HL-60 (cell line): ENCODE data around the gene CD58.

Experiments
- DNase-seq, 2 experiments: peaks; one replicate each; pipeline ENCODE4 v3.0.0-alpha.2; 2010 to 2020; ENCODE audit warnings: low read depth in 1 of 2, low spot score in 1 of 2
- H3K27ac ChIP-seq: fragments of 250-450 bp; sonication (Bioruptor Pico); replicated peaks from 2 replicates; pipeline ENCODE4 v1.5.1; 2020; ENCODE audit warnings: mild to moderate bottlenecking, moderate library complexity
- H3K27me3 ChIP-seq: fragments of 250-450 bp; sonication (Bioruptor Pico); 2 replicates; pipeline ENCODE4 v1.5.1; 2021; ENCODE audit warnings: mild to moderate bottlenecking, moderate library complexity; ENCODE audit not compliant: insufficient read depth, poor library complexity, severe bottlenecking
- H3K4me3 ChIP-seq: replicated peaks from 2 replicates; pipeline ENCODE4 v1.5.1; 2011; ENCODE audit warnings: mild to moderate bottlenecking, control low read depth, low read length; ENCODE audit not compliant: insufficient read depth
- GABPA ChIP-seq: IDR thresholded peaks from 2 replicates; pipeline ENCODE4 v1.6.1; 2012; ENCODE audit warnings: low read depth
- POLR2AphosphoS5 ChIP-seq: IDR thresholded peaks from 2 replicates; pipeline ENCODE4 v1.6.1; 2012; ENCODE audit warnings: low read depth
- SPI1 ChIP-seq: IDR thresholded peaks from 2 replicates; pipeline ENCODE4 v1.6.1; 2012; ENCODE audit warnings: low read depth, mild to moderate bottlenecking, borderline replicate concordance
- microRNA-seq: library from miRNA; unstranded; fragments of <30 nt; microRNA quantifications from one replicate; pipeline ENCODE4, GENCODE V29; 2018
- TF ChIP-seq, protein P1 (sequence below): IDR thresholded peaks from one replicate; pipeline ENCODE4 v1.5.1; 2011; ENCODE audit warnings: low read length, control low read depth, inconsistent platforms; ENCODE audit not compliant: insufficient read depth
- TF ChIP-seq, protein P2 (sequence below): IDR thresholded peaks from 2 replicates; pipeline ENCODE4 v1.6.1; 2012; ENCODE audit warnings: low read depth; ENCODE audit not compliant: insufficient replicate concordance

CD58 gene

DNA sequence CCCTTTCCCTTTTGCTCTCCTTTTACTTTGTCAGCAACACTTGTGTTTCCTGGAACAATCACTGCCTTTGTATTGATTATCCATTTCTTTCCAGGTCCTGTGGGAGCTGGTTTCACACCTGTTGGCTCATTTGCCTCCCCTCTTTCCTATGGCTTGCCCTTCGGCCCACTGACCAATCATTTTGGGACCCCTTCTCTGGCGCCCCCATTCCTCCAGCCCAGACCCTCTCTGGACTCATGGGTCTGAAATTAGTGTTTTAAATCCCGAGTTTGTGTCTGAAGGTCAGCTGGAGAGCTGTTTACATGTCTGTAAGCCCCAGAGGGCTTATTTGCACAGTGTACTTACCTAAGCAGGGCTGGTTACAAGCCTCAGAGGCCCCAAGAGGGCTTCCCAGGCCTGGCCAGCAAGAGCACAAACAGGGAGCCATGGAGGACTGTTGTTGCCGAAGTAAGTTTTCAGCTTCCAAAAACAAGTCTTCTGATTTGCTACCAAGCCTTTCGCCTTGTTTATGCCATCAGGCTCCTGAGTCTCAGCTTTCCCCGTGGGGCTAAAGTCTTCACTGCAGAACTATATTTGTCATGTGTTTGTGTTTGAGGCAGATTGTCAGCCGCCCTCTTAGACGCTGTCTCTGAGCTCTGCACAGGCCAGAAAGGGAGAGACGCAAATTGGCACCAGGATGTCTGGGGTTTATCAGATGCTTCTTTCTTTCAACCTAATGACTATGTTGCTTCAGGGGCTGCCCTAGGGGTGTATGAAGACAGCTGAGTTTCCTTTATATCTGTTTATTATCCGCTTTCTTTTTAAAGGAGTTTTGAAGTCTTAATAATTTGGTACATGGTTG, 104.8 kb downstream of the CD58 start:
- Histone ChIP-seq H3K27ac (no peak overlapping the region), H3K27me3 (peaks cover 3% of the 10 kb centered on the region), H3K4me3 (no peak overlapping the region)
- DNase-seq = no peak
- TF ChIP-seq SPI1 = no peak
- no peak for TF ChIP-seq POLR2AphosphoS5
- no peak for TF ChIP-seq GABPA
- TF ChIP-seq, protein P1, sequence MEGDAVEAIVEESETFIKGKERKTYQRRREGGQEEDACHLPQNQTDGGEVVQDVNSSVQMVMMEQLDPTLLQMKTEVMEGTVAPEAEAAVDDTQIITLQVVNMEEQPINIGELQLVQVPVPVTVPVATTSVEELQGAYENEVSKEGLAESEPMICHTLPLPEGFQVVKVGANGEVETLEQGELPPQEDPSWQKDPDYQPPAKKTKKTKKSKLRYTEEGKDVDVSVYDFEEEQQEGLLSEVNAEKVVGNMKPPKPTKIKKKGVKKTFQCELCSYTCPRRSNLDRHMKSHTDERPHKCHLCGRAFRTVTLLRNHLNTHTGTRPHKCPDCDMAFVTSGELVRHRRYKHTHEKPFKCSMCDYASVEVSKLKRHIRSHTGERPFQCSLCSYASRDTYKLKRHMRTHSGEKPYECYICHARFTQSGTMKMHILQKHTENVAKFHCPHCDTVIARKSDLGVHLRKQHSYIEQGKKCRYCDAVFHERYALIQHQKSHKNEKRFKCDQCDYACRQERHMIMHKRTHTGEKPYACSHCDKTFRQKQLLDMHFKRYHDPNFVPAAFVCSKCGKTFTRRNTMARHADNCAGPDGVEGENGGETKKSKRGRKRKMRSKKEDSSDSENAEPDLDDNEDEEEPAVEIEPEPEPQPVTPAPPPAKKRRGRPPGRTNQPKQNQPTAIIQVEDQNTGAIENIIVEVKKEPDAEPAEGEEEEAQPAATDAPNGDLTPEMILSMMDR = no peak
- TF ChIP-seq, protein P2, sequence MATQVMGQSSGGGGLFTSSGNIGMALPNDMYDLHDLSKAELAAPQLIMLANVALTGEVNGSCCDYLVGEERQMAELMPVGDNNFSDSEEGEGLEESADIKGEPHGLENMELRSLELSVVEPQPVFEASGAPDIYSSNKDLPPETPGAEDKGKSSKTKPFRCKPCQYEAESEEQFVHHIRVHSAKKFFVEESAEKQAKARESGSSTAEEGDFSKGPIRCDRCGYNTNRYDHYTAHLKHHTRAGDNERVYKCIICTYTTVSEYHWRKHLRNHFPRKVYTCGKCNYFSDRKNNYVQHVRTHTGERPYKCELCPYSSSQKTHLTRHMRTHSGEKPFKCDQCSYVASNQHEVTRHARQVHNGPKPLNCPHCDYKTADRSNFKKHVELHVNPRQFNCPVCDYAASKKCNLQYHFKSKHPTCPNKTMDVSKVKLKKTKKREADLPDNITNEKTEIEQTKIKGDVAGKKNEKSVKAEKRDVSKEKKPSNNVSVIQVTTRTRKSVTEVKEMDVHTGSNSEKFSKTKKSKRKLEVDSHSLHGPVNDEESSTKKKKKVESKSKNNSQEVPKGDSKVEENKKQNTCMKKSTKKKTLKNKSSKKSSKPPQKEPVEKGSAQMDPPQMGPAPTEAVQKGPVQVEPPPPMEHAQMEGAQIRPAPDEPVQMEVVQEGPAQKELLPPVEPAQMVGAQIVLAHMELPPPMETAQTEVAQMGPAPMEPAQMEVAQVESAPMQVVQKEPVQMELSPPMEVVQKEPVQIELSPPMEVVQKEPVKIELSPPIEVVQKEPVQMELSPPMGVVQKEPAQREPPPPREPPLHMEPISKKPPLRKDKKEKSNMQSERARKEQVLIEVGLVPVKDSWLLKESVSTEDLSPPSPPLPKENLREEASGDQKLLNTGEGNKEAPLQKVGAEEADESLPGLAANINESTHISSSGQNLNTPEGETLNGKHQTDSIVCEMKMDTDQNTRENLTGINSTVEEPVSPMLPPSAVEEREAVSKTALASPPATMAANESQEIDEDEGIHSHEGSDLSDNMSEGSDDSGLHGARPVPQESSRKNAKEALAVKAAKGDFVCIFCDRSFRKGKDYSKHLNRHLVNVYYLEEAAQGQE = no peak

GRCh38 chr1:116465477-116465844, 105.4 kb downstream of the CD58 start:
- TF ChIP-seq GABPA = no peak
- no peak for TF ChIP-seq SPI1
- no peak for TF ChIP-seq POLR2AphosphoS5
- TF ChIP-seq, protein P1 = no peak
- TF ChIP-seq, protein P2 = no peak
- no peak overlapping the region for H3K27ac ChIP-seq
- no peak overlapping the region for H3K4me3 ChIP-seq
- DNase-seq = no peak
- H3K27me3 ChIP-seq = peaks cover 3% of the 10 kb centered on the region

Small RNA genes lying within 50 kb of the gene (microRNA-seq; reads per million reads assigned to microRNA genes)
- 1.5 reads per million for gene MIR548AC
